GM04503 (cell line): ENCODE data around the gene FBXO42.

ENCODE experiments used
- DNase-seq: peaks from one replicate; pipeline ENCODE4 v3.0.0-alpha.2; 2012; ENCODE audit warnings: low read depth

FBXO42 gene

DNA sequence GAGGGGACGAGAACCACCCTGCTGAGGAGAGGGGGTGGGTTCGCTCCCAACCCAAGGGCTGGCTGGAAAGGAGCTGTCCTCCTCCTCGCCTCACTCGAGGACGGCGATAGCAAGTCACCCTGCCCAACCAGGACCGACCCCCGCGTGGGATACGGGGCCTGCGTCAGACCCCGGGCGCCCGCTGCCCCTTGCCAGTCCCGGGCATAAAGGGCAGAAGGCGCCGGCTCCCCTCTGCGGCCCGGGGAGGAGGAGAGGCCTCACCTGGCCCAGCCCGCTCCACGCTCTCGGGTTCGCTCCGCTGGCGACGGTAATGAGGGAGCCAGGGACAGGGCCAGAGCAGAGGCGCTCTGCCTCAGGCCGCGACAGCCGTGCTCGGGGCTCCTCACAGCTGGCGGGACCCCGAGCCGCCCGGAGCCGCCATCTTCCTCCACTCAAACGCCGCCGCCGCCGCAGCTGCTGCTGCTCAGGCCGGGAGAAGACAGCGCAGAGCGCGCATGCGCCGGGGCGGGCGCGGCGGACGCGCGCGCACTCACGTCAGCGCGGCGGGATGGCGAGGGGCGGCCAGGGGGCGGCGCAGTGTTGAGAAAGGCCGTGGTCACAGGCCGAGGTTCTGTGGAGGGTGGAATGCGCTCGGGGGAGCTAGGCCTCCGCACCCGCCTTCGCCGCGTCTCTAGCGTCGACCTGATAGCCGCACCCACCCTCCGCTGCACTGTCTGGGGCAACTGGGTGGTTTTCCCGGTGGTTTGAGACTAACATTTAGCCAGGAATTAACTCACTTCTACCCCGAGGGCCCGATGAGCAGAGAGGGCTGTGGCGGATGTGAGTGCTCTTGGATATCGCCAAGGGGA, at the start of gene FBXO42:
FBXO42 (minus strand) TSS at position 487 of the 848 bp plus-strand sequence. CDS start 37,062 bp downstream, outside the sequence.
- no peak for DNase-seq

DNA sequence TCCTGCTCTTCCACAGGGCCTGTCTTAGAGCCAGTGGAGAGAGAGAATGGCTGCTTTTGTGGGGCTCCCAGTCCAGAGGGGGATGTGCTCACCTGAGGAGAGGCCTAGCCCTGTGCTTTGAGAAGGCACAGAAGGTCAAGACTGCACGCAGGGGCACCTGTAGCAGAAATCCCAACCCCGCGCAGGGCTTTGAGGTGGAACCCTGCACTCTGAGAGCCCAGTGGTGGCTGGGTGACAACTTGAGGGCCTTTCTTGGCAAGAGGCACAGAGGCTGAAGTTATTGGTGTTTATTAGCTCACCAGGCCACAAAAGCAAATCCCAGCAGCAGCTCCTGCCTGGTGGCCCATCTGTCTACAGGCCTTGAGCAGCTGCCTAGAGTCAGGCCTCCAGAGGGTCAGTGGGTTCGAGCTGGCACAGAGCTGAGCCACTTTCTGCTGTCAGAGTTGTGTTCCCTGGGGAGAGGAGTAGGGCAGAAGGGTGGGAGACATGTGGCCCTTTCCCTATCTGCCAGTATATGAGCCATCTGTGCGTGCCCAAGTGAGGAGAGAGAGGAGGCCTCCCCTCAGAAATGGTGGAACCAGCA, 46.2 kb upstream of the FBXO42 start:
- DNase-seq, result no peak

DNA sequence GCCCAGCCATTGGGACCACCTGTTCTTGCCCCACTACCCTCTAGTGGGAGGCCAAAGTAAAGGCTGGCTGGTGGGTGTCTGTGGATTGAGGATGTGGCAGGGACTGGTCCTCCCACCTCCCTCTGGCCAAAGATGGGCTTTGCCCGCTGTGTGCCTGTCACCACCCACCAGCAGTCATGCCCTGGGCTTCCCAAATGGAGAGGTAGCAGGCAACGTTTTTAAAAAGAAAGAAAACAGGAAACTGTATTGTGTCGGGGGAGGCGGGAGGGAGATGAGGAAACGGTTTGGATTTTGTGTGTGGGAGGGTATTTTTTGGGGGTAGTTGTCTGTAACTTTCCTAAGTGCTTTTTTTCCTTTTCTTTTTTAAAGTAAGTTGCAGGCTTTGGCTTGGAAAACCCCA, 44.8 kb upstream of the FBXO42 start:
- no peak for DNase-seq

DNA sequence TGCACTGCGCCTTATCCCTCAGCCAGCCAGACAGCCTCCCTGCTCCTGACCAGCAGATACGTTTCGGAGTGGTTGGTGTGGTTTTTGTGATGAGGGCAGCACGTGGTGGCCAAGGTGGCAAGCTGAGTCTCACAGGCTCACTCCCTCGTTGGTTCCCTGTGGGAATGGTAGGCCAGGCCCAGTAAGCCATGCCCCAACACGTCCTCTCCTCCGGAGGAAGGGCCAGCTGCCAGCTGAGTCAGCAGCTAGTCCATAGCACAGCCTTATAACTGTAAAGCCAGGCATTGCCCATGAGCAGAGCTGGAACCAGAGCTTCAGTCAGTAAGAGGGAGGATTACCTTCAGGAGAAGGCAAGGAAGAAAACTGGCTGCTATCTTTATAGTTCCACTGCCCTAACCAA, 44.3 kb upstream of the FBXO42 start:
- DNase-seq, result peak; percentile 58

DNA sequence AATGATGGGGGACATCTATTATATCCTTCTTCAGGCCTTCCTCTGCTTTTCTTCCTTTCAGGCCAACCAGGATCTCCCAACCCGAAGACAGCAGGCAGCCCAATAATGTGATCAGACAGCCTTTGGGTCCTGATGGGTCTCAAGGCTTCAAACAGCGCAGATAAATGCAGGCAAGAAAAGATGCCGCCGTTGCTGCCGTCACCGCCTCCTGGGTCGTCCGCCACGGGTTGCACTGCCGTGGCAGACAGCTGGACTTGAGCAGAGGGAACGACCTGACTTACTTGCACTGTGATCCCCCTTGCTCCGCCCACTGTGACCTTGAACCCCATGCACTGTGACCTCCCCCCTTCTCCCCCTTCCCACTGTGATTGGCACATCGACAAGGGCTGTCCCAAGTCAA, 42.7 kb upstream of the FBXO42 start:
- DNase-seq, result no peak

DNA sequence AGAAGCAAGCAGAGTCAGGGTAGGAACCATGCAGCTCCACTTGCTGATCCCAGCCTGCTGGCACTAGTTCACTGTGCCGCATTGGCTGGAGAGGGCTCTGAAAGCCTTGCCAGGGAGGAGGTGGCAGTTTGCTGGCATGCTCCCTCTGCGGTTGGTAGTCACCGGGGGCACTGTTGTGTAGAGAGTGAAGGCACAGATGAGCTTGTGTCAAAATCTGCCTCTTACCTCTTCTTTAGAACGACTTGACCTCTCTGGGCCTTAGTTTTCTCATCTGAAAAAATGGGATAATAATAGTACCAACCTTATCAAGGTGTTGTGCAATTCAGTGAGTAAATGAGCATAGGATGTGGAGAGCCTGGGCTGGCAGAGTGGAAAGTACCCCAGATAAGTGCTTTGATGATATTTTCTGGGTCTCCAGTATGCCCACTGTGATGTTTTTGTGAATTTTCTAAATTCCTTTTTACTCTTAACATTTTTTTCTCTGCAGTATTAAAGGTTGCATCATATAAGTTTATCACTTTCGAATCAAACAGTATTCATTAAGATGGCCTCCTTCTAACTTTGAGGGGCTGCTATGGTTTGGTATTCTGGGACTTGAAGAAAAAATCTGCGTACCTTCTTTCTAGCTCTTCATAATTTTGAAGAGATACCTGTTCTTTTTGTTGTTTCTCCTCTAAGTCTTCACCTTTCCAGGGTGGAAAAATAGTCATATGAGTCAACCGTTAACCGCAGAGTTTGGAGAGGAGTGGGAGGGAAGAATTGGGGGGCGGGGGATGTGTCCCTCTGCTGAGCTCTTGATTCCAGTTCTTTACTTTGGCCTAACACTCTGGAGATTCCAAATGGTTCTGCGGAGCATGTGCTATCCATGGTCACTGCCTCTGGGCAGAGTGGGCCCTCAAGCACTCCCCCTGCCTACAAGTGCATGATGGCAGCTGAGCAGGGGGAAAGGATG, 41.6 kb upstream of the FBXO42 start:
- no peak for DNase-seq

DNA sequence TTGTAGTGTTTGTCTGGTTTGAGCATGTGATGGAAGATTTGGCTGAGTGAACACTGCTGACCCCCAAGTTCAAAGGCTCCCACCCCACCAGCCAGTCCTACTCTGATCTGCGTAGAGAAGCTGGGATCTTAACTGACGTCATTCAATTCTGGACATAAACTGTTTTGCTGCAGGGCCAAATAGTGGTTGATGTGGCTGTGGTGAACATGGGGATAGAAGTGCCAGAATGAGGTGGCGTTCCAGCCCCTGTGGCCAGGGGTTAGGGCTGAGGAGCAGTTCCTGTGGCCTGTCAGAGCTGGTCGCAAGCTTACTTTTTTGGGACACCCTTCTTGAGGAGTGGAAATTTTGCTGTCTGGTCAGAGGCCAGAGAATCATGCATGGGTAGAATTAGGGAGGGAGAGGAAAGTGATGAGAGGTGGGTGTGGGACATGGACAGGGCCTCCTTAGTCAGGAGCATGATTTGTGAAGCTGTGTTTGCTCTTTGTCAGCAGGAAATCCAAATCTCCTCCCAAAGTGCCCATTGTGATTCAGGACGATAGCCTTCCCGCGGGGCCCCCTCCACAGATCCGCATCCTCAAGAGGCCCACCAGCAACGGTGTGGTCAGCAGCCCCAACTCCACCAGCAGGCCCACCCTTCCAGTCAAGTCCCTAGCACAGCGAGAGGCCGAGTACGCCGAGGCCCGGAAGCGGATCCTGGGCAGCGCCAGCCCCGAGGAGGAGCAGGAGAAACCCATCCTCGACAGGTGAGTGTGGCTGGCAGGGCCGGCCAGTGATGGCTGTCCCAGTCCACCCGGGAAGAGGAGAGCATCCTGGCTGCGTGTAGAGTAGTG, 40.7 kb upstream of the FBXO42 start:
- DNase-seq, result no peak

DNA sequence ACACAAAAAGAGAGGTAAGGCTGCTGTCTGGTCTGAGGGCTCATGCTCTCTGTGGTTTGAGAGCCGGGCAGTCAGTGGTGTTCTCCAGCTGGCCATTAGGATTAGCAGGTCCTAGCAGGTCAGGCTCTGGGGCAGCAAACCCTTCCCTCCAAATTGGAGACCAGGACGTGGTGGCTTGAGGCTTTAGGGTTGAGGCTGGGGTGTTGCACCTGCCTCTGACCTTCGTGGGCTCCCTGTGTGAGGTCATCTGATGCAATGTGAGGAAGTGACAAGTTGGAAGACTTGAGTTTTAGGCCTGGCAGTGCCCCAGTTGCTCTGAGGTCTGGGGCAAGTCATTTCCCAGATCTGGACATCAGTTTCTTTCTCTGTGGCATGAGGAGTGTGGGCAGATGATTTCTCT, 39.1 kb upstream of the FBXO42 start:
- no peak for DNase-seq

DNA sequence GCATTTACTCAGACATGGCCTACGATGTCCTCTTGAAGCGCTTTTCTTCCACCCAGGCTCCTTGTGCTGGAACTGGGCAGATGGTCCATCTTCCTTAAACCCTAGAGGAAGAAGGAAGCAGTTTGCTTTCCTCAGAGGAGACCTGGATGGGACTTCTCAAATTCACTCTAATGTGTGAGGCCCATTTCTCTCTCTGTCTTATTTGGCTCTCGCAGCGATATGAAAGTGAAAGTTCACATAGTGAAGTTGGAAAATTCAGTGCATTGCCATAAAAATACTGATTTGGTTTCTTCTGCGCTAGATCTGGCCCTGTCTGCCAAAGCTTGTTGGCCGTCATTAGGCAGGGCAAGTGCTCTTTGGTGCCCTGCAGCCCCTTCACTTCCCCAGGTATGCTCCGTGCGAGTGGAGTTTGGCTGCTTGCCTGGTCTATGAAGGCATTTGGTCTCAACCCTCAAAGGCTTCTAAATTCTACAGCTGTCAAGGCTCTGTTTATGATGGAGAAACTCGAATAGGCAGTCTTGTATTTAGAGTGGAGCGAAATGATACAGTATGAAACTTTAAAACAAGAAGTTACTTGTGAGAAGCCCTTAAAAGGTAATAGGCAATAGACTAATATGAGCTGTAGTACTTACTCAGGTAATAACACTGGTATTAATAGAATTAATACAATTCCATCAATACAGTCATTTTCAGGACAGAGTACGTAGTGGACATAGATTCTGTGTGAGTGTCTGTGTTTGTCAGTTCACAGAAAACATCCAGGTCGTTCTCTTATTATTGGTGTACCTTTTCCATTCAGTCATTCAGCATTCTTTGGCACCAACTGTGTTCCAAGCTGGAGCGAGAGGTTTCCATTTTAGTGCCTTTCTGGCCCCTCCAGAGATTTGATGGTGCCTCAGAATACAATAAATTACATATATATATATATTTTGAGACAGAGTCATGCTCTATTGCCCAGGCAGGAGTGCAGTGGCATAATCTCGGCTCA, 35.2 kb upstream of the FBXO42 start:
- no peak for DNase-seq

DNA sequence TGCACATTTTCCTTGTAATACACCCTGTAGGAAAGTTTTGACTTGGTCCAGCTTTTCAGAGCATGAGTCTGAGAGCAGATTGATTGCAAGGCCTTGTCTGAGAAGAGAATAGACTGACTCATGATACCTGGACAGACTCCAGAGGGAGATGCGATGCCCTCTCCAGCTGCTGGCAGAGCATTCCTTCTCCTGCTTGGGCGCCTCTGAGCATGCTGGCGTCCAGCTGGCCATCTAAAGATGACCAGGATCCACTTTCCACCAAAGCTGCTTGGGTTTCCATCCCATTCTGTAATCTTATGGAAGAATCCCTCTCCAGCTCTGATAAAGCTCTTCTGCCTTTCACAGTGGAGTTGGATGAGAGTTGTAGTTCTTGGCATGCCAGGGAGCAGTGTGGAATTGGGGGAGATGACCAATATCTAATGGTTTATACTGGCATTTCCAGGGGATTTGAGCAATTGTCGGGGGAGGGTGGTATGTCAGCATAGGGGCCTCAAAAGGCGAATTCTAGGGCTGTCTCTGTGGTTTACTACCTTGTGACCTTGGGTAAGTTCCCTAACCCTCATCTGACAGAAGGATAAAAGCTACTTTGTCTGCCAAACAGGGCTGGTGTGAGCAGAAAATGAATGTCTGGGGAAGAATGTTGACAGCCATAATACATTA, 34.3 kb upstream of the FBXO42 start:
- peak; percentile 57 for DNase-seq

DNA sequence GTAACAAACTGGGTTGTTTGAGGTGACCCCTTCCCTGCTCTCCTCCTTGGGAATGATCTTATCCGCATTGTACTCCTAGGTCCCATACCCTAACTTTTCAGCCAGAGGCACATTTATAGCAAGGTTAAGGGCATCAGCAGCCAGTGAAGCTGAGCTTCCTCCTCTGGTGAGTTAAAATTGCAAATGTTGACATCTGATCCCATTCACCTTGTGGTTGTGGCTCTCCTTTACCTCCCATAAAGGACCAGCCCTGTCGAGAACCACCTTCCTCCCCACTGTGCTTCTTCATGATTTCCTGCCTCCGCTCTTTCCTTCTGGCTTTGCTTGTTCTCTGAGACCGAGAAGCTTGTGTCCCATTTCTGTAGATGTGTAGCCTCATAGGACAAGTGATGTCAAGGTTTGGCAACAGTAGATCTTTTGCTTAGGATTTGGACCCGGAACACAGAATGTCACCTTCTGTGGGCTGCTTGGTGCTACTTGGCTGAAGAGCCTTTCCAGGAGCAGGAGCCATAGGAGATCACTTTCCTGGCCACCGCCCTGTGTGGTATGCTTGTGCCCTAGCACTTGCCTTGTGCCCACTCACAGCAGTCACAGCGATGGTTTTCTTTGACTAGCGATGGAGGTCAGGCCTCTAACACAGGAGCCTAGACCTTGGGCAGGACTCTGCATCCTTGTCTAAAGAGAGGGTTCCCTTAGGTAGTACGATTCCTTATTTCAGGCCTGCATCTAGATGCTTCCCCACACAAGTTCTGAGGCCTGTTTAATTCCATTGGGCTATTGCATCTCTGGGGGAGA, 33.6 kb upstream of the FBXO42 start:
- DNase-seq, result no peak

DNA sequence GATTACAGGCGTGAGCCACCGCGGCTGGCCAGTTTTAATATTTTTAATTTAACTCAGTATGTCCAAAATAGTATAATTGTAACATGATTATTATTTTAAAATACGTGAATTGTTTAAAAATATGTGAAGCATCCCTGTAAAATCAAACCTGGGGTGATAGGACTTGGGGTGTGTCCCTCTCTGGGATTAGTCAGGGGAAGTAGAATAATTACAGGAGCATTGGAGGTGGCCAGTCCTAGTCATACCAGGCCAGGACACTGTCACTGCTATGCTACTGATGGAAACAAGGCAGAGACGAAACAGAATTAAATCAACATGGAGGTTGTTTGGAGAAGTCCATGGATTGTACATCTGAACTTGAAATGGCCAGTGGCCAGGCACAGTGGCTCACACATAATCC, 31.6 kb upstream of the FBXO42 start:
- DNase-seq, result no peak

DNA sequence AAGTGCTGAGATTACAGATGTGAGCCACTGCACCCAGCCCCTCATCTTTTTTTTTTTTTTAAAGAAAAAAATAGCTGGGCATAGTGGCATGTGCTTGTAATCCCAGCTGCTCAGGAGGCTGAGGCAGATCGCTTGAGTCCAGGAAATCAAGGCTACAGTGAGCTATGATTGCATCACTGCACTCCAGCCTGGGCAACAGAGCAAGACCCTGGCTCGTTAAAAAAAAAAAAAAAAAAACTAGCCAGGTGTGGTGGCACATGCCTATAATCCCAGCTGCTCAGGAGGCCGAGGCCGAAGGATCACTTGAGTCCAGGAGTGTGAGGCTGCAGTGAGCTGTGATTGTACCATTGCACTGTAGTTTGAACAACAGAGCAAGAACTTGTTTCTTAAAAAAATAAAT, 28.6 kb upstream of the FBXO42 start:
- DNase-seq, result no peak

DNA sequence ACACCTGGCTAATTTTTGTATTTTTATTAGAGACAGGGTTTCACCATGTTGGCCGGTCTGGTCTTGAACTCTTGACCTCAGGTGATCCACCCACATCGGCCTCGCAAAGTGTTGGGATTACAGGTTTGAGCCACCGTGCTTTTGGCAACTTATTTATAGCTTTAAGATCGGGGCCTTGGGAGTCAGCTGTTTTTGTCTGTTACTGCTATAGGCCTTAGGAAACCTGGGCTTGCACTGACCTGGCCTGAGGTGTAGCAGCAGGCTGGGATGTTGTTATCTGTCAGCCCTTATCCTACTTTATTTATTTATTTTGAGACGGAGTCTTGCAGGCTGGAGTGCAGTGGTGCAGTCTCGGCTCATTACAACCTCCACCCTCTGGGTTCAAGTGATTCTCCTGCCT, 26.2 kb upstream of the FBXO42 start:
- DNase-seq, result no peak

DNA sequence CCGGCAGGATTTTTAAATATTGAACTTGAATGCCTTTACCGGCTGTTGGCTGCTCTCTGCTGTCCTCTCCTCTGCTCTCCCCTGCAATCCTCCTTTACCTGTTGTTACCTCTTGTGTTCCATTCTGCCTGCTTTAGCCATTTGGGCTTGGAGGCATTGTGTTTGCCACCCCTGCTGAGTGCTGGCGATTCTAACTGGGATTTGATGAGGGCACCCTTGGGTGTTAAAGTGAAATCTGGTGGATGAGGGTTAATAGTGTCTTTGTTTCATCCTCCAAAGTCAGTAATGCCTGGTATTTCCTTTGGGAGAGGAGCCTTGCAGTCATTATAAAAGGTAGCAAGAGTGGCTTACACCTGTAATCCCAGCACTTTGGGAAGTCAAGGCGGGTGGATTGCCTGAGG, 24.7 kb upstream of the FBXO42 start:
- no peak for DNase-seq

DNA sequence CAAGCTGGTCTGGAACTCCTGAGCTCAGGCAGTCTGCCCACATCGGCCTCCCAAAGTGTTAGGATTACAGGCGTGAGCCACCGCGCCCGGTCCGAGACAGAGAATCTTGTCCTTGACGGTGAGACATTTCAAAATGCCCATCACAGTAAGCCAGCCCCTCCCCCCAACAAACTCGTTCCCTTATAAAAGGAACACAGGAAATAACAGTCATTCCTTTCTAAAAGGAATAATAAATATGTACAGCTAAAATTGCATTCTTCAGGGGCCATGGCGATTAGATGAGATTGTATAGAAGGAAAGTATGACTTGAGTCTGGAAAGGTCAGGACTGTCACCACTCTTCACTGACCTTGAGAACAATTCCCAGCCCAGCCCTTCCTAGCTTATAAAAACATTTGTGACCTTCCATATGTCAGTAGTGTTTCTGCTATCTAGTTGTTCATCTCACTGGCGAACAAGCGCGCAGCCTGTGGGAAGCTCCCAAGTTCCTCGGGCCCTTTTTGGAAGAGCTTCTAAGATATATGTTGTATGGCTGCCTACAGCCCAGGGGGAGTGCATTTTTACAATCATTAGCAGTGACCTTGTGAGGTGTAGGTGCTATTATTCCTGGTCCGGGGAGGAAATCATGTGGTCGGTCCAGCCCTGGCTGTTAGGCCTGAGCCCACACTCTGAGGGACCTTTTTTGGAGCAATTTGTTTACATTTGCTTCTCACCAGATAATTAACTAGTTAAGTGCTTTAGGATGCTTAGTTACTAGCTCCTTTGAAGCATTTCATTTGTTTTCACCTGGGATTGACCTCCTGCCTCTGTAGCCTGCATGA, 23.5 kb upstream of the FBXO42 start:
- DNase-seq, result no peak

DNA sequence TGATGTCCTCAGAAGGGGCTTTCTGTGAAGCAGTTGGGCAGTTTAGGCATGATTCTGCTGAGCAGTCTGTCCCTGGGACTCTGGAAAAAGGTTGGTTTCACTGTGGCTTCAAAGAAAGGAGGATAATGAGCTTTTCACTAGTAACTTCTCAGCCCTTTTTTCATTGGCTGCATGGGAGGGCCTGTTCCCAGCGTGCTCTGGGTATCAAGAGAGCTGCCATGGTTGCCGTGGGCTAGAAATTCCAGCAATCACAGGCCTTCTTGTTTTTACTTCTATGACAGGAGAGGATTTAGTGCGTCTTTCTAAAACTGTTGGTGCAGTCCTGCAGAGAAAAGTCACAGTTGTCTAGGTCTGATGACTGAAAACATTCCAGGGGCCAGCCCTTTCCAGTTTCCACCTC, 22.0 kb upstream of the FBXO42 start:
- DNase-seq, result no peak
